Mesothelial cell of epicardium (in vitro differentiated cells): ENCODE results near the gene DUS4L. TPM values are rescaled to one million over a fixed set of nuclear protein-coding genes. Genes with fewer than 3 reads are reported as not detected.

Experiments
- DNase-seq, 2 experiments: peaks; one replicate each; pipeline ENCODE4 v3.0.0; 2021; ENCODE audit warnings: low spot score in 2 of 2; ENCODE audit not compliant: unreplicated experiment in 2 of 2
- H3K27ac Mint-ChIP-seq: 2 replicates; pipeline ENCODE4 v1.8.0; 2021; ENCODE audit warnings: mixed read lengths
- H3K27me3 Mint-ChIP-seq: 2 replicates; pipeline ENCODE4 v1.8.0; 2021; ENCODE audit warnings: low read depth, mixed read lengths
- H3K36me3 Mint-ChIP-seq: 2 replicates; pipeline ENCODE4 v1.8.0; 2021; ENCODE audit warnings: mixed read lengths
- H3K4me1 Mint-ChIP-seq: 2 replicates; pipeline ENCODE4 v1.8.0; 2021; ENCODE audit warnings: mixed read lengths
- H3K4me3 Mint-ChIP-seq: 2 replicates; pipeline ENCODE4 v1.8.0; 2021; ENCODE audit warnings: mild to moderate bottlenecking, moderate library complexity, mixed read lengths
- H3K9me3 Mint-ChIP-seq: 2 replicates; pipeline ENCODE4 v1.8.0; 2021; ENCODE audit warnings: mixed read lengths
- CTCF ChIP-seq: fragments of 200-600 bp; sonication (generic); IDR thresholded peaks from one replicate; pipeline ENCODE4 v1.5.0; 2021; ENCODE audit warnings: antibody characterized with exemption; ENCODE audit not compliant: unreplicated experiment
- total RNA-seq: library from RNA; stranded (reverse); gene quantifications from 3 replicates; pipeline ENCODE4 v1.2.1, GENCODE V29; 2021

DUS4L gene
- total RNA-seq, 1 donor from 2014 or later = 12.8 TPM

GRCh38 chr7:107597953-107598352 is 34.2 kb downstream of the DUS4L start:
- H3K4me1 Mint-ChIP-seq = peaks cover 2% of the 10 kb centered on the region
- H3K36me3 Mint-ChIP-seq = peaks cover 21% of the 10 kb centered on the region
- no peak overlapping the region for H3K4me3 Mint-ChIP-seq
- H3K9me3 Mint-ChIP-seq = no peaks in the 10 kb centered on the region
- no peak for DNase-seq
- no peaks in the 10 kb centered on the region for H3K27me3 Mint-ChIP-seq
- no peak for TF ChIP-seq CTCF
- no peak overlapping the region for H3K27ac Mint-ChIP-seq

GRCh38 chr7:107599262-107599661 is 35.5 kb downstream of the DUS4L start:
- TF ChIP-seq CTCF = no peak
- Mint-ChIP-seq H3K36me3 (peaks cover 12% of the 10 kb centered on the region), H3K4me1 (peaks cover 2% of the 10 kb centered on the region), H3K27me3 (no peaks in the 10 kb centered on the region), H3K27ac (no peak overlapping the region), H3K4me3 (no peak overlapping the region), H3K9me3 (no peaks in the 10 kb centered on the region)
- DNase-seq = no peak

- Mint-ChIP-seq H3K9me3 (no peaks in the 10 kb centered on the region), H3K36me3 (peaks cover 8% of the 10 kb centered on the region), H3K27ac (no peak overlapping the region), H3K4me1 (peaks cover 2% of the 10 kb centered on the region), H3K27me3 (no peaks in the 10 kb centered on the region), H3K4me3 (no peak overlapping the region)
- DNase-seq = no peak
- TF ChIP-seq CTCF = no peak
Measured at GRCh38 chr7:107600816-107601215, 37.0 kb downstream of the DUS4L start.

GRCh38 chr7:107605218-107605815 is 41.5 kb downstream of the DUS4L start:
- peaks cover 19% of the 10 kb centered on the region for H3K4me1 Mint-ChIP-seq
- no peak overlapping the region for H3K27ac Mint-ChIP-seq
- DNase-seq = no peak
- H3K9me3 Mint-ChIP-seq = no peaks in the 10 kb centered on the region
- peaks cover 5% of the 10 kb centered on the region for H3K36me3 Mint-ChIP-seq
- TF ChIP-seq CTCF = no peak
- H3K27me3 Mint-ChIP-seq = no peaks in the 10 kb centered on the region
- no peak overlapping the region for H3K4me3 Mint-ChIP-seq

GRCh38 chr7:107606303-107606702 is 42.5 kb downstream of the DUS4L start:
- Mint-ChIP-seq H3K27ac (no peak overlapping the region), H3K4me3 (no peak overlapping the region), H3K9me3 (no peaks in the 10 kb centered on the region), H3K4me1 (peaks cover 21% of the 10 kb centered on the region), H3K27me3 (no peaks in the 10 kb centered on the region), H3K36me3 (peaks cover 4% of the 10 kb centered on the region)
- DNase-seq = no peak
- TF ChIP-seq CTCF = no peak

- H3K4me3 Mint-ChIP-seq = no peak overlapping the region
- peaks cover 26% of the 10 kb centered on the region for H3K4me1 Mint-ChIP-seq
- TF ChIP-seq CTCF = no peak
- H3K27me3 Mint-ChIP-seq = no peaks in the 10 kb centered on the region
- H3K27ac Mint-ChIP-seq = no peak overlapping the region
- no peaks in the 10 kb centered on the region for H3K9me3 Mint-ChIP-seq
- H3K36me3 Mint-ChIP-seq = peaks cover 7% of the 10 kb centered on the region
- no peak for DNase-seq
Measured at GRCh38 chr7:107609811-107610261, 46.1 kb downstream of the DUS4L start.
